GM18498 (cell line): ENCODE data around the gene ANKRD44.

ENCODE experiments used
- ATAC-seq: cut with Tn5 transposase; IDR thresholded peaks from one replicate; pipeline ENCODE4 v1.9.1; 2021; ENCODE audit warnings: mild to moderate bottlenecking, moderate library complexity; ENCODE audit not compliant: unreplicated experiment

The ANKRD44 gene

DNA sequence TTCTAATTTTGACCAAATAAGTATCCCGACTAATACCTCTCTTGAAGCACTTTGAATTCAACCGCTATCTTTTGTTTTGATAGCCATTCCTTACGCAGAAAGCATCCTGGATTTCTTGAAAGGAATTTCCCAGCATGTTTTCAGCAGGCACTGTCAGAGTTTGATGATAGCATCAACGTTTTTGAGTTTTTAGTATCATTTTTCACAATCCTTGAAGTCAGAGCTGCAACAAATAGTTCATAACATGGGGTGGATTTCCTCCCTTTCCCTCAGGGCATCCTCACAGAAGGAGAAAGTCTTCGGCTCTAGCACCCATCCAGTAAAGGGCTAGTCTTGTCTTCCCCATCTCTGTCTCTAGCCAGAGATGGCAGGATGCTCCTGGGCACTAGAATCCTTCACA, 46.2 kb downstream of the ANKRD44 start:
- no peak for ATAC-seq

GRCh38 chr2:197263077-197263476, 47.5 kb downstream of the ANKRD44 start:
- ATAC-seq, result no peak

DNA sequence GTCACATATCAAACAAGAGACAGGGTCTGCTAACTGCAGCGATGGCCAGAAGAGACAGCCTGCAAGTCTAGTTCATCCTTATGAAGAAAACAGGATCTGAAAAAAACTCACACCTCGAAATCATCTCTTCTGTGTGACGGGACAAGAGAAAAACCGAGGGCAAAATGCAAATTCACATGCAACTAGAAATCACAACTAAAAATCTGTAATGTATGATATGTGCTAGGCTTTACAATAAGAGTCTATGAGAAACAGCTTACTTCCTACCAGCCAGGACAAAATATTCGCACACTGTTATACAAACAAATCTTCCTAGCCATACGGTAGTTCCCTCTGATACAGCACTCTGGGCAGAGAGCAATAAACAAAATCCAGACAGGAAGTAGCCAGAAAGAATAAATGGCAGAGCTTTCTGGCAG, 48.8 kb downstream of the ANKRD44 start:
- ATAC-seq, result peak; percentile 70

GRCh38 chr2:197259470-197259999, 51.0 kb downstream of the ANKRD44 start:
- no peak for ATAC-seq

GRCh38 chr2:197258580-197258979, 52.0 kb downstream of the ANKRD44 start:
- peak; percentile 14 for ATAC-seq

GRCh38 chr2:197256547-197257170, 53.9 kb downstream of the ANKRD44 start:
- no peak for ATAC-seq

DNA sequence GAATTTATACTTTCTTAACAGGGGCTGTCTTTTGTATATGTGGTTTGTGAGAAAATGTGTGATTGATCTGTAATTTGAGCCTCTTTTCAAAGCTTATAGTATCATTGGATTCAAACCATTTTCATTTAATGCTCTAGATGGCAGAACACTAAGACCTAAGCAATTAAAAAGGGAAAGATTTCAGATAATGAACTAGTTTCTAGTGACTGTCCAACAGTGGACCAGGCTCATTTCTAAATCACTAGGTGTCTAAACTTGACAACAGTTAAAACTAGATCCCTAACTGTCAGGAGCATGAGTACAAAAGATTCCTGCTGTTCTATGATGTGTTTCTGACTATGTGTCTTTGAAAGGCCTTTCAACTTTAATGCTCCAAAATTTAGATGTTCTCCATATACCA, 54.6 kb downstream of the ANKRD44 start:
- ATAC-seq, result no peak

DNA sequence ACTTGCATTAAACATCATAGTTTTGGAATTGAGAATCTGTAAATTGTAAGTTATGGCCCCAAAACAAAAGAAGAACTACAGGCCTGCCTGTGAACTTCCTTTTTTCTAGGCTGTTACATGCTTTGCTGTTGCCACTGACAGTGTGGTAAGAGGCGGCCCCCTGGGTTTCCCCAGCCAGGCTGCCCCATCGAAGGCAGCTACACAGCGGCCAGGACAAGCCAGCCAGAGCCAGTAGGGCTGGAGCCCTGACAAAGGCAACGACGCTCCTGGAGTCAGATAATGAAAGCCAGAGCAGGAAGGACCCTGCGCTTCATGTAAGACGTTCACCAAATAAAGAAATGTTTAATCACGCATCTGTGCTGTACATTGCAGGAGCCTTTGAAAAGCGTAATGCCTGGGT, 55.0 kb downstream of the ANKRD44 start:
- ATAC-seq, result peak; percentile 96

DNA sequence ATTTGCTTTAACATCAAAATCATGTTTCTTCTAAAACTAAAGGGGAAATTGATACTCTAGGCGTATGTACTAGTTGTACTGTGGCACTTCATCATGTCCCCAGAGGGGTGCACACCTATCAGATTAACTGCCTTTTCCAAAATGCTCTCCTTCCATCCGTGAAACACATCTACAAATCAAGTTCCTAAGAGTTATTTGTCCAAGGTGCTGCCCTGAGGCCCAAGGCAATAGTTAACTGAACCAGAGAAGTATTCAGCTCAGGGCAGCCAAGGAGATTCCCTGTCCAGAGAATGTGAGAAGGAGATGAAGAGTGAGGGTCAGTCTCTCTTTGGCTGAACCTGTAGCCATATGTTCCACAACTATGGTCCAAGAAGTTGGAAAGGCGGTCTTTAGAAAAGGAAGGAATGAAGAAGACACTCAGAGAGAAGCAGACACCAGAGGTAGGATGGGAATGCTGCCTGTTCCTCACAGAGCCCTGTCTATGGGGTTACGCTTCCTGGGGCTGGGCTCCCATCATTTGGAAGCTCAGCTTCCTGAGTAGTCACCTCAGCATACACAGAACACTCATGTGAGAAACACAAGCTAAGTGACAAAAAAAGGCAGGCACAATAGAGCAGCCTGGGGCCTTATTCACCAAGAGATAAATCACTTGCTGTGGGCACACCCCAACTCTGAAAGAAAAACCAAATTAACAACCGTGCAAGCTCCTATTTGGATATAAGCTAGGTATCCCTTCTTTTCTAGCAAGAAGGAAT, 55.6 kb downstream of the ANKRD44 start:
- peak; percentile 38 for ATAC-seq

- no peak for ATAC-seq
Observed at GRCh38 chr2:197251576-197251975, 59.0 kb downstream of the ANKRD44 start.

- ATAC-seq, result no peak
Observed at GRCh38 chr2:197251163-197251562, 59.4 kb downstream of the ANKRD44 start.

DNA sequence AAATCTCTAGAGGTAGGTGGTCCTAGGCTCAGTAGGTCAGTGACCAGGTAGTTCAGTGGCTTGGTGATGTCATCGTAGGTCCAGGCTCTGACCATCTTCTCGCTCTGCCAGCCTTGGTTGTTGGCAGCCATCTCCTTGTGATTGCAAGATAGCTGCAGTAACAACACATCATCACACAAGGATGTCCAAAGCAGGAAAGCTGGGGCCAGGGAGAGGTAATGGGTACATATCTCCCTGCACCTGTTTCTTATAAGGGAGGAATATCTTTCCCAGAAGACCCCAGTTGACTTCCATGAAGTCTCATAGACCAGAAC, 60.5 kb downstream of the ANKRD44 start:
- ATAC-seq, result no peak

DNA sequence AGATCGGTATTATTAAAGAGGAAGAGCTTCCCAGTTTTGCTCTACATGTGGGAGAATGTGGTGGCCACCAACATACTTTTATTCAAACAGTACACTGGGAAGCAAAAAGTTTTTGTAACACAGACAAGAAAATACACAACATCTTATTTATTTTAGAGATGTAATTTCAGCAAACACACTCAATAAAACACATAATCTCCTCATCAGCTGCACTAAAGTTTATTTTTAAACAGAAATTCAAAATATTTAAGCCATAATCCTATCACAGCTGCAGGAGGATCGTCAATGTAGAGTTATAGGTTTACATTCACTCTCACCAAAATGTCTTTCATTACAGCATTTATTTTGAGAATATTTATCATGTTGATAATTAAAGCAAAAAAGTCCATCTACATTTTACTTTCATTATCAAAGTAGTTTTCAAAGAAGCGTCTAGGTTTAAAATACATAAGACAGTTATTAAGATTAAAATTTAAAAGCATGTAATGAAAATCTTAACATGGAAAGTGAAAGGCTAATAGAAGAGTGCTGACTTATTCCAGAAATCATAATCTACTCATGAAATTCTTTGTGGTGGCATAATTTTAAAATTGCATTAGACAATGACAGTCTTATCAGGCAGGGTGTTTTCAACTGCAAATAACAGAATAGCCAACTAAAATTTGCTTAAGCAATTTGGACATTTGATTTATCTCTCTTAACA, 61.0 kb downstream of the ANKRD44 start:
- ATAC-seq, result no peak

DNA sequence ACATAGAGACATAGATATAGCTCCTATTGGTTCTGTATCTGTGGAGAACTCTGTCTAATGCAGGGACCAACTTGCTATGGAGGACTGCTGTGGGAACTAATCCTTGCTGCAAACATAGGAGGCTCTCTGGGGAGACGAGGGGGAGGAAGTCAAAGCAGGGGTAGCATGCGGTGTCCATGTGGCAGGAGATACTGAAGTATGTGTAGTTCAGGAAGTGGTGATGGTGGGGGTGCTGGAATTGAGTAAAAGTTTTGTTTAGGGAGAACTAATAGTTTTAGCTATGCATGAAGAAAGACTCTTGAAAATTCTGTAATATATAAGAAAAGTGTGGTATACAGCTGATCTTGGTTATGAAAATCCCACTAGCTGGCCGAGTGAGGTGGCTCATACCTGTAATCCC, 62.0 kb downstream of the ANKRD44 start:
- peak; percentile 47 for ATAC-seq

DNA sequence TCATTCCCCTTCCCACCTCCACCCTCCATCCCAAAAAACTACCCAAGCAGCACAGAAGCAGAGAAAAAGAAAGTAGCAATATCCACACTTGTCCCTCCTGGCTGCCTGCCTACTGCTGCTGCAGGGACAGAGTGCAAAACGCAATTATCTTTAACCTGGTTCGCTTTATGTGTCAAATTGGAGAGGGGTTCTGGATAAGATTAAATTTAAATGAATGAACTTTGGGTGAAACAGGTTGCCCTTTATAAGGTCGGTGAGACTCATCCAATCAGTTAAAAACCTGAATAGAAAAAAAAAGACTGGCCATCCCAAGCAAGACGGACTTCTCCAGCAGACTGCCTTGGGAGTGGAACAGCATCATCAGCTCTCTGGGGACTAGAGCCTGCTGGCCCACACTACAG, 62.6 kb downstream of the ANKRD44 start:
- ATAC-seq, result no peak

DNA sequence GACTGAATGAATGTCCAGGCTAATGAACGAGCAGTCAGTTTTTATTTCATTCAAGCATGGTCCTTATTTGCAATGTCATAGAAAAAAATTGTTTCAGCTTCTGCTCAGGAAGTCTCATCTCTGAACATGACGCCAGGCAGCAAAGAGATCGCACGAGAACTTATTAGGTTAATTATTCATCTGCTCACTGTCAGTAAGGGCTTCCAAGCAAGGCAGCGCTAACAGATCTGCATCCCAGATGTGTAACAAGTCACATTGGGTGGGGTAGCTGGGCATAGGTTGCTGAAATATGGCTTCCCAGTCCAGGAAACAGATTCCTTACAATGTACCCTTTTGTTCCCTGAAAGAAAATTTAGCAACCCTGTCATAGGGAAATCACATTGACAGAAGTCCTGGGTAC, 63.5 kb downstream of the ANKRD44 start:
- peak; percentile 41 for ATAC-seq

- ATAC-seq, result no peak
Observed at GRCh38 chr2:197245829-197246804, 64.5 kb downstream of the ANKRD44 start.

GRCh38 chr2:197244349-197244748, 66.2 kb downstream of the ANKRD44 start:
- ATAC-seq, result no peak

- ATAC-seq, result no peak
Observed at GRCh38 chr2:197242719-197243118, 67.9 kb downstream of the ANKRD44 start.

GRCh38 chr2:197241596-197241995, 69.0 kb downstream of the ANKRD44 start:
- no peak for ATAC-seq

DNA sequence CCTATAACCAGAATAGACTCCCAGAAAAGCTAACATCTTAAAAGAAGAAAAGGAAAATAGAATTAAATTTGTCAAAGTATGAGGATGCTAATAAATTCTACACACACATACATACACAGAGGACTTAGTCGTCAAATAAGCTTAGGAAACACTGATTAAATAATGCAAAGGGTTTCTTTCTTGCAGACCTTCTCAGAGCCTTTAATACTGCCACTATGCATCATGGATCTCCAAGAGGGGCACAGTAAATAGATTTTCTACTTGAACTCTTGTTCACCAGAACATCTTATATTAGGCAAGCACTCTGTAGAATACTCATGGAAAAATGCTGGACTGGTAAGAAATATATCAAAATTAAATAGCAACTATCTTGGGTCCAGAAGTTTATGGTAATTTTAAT, 69.4 kb downstream of the ANKRD44 start:
- no peak for ATAC-seq
